Testis (tissue), 3 donors: ENCODE results near the gene DMD. TPM values are rescaled to one million over a fixed set of nuclear protein-coding genes. Genes with fewer than 3 reads are reported as not detected.

Source experiments
- DNase-seq: peaks from one replicate; pipeline ENCODE4 v3.0.0-alpha.2; 2019
- H3K27ac ChIP-seq, 2 donors: fragments of 200-600 bp; sonication (generic); one replicate each; pipeline ENCODE4 v1.5.1; 2019
- H3K27me3 ChIP-seq: fragments of 200-600 bp; sonication (generic); one replicate; pipeline ENCODE4 v1.5.1; 2019
- H3K36me3 ChIP-seq: fragments of 200-600 bp; sonication (generic); one replicate; pipeline ENCODE4 v1.5.1; 2017; ENCODE audit warnings: low read depth; ENCODE audit errors: missing control alignments
- H3K4me1 ChIP-seq: fragments of 200-600 bp; sonication (generic); one replicate; pipeline ENCODE4 v1.5.1; 2019
- H3K4me3 ChIP-seq, 2 donors: fragments of 200-600 bp; sonication (generic); one replicate each; pipeline ENCODE4 v1.5.1; 2017 to 2019
- H3K9me3 ChIP-seq: fragments of 200-600 bp; sonication (generic); one replicate; pipeline ENCODE4 v1.5.1; 2017
- POLR2A ChIP-seq: fragments of 450-650 bp; IDR thresholded peaks from one replicate; pipeline ENCODE4 v1.6.1; 2017; ENCODE audit warnings: antibody characterized with exemption, mild to moderate bottlenecking, moderate library complexity
- WGBS, 2 donors: methylation state at CpG; one replicate each; pipeline ENCODE4 v1.1.5; 2018; 5-methylcytosine and 5-hydroxymethylcytosine counted together
- intact Hi-C: fragments of 100-400 bp; cut with DNase I; formaldehyde crosslinking; loops from one replicate; pipeline ENCODE4 v1.15.1; 2023; ENCODE audit warnings: low total_unique reads
- polyA plus RNA-seq: library from polyadenylated mRNA; stranded (reverse); fragments of 350-450 nt; fragmentation: Illumina TruSeq; extraction: RNeasy Lipid Tissue Mini Kit (QIAGEN cat#74804); gene quantifications from one replicate; pipeline ENCODE4 v1.2.3, GENCODE V29; 2014; ENCODE audit warnings: low read depth, low replicate concordance; ENCODE audit not compliant: insufficient read depth
- total RNA-seq, 2 donors: library from RNA; depleted of rRNA; stranded (reverse); fragments of >200 nt; gene quantifications; one replicate each; pipeline ENCODE4 v1.2.3, GENCODE V29; 2016
- TF ChIP-seq, protein P1 (sequence below), 3 experiments: fragments of 450-650 bp in 2 of 3; fragments of 200-600 bp in 1 of 3; sonication (generic) in 1 of 3; IDR thresholded peaks; one replicate each; pipeline ENCODE4 v1.5.1; 2016 to 2019; ENCODE audit warnings: antibody characterized with exemption in 3 of 3, mild to moderate bottlenecking in 2 of 3, moderate library complexity in 1 of 3

Gene DMD
- total and polyA plus RNA-seq, 3 donors from 2014 or later: 11.3 to 34.1 (median 24.2) TPM

DNA sequence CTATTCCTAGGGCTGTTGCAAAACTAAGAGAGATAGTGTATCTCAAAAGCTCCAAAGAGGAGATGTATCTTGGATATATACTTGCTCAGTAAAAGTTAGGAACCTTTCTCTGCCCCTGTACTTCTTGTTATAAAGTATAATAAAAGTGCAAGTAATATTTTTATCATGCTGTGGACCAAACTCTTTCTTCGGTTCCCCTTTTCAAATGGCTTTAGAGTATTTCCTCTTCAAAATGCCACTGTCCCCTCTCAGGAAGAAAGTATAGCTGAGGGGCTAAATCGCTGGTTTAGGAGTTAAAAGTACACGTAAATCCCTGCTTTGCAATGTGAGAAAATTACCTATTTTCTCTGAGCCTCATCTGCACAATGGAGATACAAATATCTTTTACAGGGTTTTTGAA is 1970.4 kb downstream of the DMD start:
- intact Hi-C loops: no loop called here
- Histone ChIP-seq H3K27ac (no peak overlapping the region), H3K4me1 (no peaks in the 10 kb centered on the region), H3K27me3 (no peaks in the 10 kb centered on the region), H3K9me3 (no peaks in the 10 kb centered on the region), H3K4me3 (no peak overlapping the region), H3K36me3 (no peaks in the 10 kb centered on the region)
- 88 to 100% methylated on average over 3 of the region's 3 CpGs for WGBS, 2 donors
- TF ChIP-seq POLR2A: no peak
- TF ChIP-seq, protein P1, sequence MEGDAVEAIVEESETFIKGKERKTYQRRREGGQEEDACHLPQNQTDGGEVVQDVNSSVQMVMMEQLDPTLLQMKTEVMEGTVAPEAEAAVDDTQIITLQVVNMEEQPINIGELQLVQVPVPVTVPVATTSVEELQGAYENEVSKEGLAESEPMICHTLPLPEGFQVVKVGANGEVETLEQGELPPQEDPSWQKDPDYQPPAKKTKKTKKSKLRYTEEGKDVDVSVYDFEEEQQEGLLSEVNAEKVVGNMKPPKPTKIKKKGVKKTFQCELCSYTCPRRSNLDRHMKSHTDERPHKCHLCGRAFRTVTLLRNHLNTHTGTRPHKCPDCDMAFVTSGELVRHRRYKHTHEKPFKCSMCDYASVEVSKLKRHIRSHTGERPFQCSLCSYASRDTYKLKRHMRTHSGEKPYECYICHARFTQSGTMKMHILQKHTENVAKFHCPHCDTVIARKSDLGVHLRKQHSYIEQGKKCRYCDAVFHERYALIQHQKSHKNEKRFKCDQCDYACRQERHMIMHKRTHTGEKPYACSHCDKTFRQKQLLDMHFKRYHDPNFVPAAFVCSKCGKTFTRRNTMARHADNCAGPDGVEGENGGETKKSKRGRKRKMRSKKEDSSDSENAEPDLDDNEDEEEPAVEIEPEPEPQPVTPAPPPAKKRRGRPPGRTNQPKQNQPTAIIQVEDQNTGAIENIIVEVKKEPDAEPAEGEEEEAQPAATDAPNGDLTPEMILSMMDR (IDR thresholded peaks at IDR 0.05): no peak
- DNase-seq: no peak

DNA sequence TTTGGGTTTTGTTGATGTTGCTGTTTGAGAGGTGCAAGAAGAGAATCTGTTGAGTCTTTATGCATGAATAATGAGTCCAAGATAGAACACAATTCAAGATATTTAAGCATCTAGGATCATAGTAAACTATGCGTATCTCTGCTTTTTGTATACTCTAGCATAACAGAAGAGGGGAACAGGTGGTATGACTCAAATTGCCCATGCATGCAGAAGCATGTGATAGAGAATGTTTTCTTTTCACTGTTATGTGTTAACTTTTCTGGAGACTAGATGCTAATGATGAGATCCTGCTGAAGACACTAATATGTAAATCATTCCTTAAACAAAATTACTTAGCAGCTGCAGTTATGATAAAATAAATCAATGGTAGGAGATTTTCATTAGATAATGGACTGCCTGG is 1974.2 kb downstream of the DMD start:
- H3K9me3 ChIP-seq: no peaks in the 10 kb centered on the region
- H3K27ac ChIP-seq: no peak overlapping the region
- no peak for TF ChIP-seq POLR2A
- TF ChIP-seq, protein P1 (IDR thresholded peaks at IDR 0.05): no peak
- no peak for DNase-seq
- WGBS, 2 donors: 63% methylated on average over 1 of the region's 1 CpG
- no peaks in the 10 kb centered on the region for H3K4me1 ChIP-seq
- no peak overlapping the region for H3K4me3 ChIP-seq
- no peaks in the 10 kb centered on the region for H3K36me3 ChIP-seq
- intact Hi-C loops: no loop called here
- no peaks in the 10 kb centered on the region for H3K27me3 ChIP-seq

DNA sequence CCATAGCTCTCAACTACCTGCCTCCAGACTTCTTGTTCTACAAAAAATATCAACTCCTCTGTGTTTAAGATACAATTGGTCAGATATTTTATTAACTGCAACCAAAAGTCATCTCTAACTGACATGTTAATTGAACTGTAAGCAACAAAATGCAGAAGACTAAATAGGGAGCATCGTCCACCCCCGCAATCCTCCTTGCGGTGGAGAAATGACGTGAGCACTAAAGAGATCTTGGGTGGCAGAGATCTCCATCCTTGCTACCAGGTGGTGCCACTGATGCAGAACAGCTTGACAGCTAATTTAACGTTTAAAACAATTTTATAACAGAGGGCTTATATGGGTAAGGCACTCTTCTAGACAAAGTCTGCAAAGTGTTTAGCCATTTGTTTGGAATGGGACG is 1975.1 kb downstream of the DMD start:
- Histone ChIP-seq H3K9me3 (no peaks in the 10 kb centered on the region), H3K36me3 (no peaks in the 10 kb centered on the region), H3K4me1 (no peaks in the 10 kb centered on the region), H3K27me3 (no peaks in the 10 kb centered on the region), H3K27ac (no peak overlapping the region), H3K4me3 (no peak overlapping the region)
- TF ChIP-seq, protein P1 (IDR thresholded peaks at IDR 0.05): no peak
- TF ChIP-seq POLR2A: no peak
- WGBS, 2 donors: 68 to 86% methylated on average over 6 of the region's 6 CpGs
- no peak for DNase-seq
- intact Hi-C loops: no loop called here

DNA sequence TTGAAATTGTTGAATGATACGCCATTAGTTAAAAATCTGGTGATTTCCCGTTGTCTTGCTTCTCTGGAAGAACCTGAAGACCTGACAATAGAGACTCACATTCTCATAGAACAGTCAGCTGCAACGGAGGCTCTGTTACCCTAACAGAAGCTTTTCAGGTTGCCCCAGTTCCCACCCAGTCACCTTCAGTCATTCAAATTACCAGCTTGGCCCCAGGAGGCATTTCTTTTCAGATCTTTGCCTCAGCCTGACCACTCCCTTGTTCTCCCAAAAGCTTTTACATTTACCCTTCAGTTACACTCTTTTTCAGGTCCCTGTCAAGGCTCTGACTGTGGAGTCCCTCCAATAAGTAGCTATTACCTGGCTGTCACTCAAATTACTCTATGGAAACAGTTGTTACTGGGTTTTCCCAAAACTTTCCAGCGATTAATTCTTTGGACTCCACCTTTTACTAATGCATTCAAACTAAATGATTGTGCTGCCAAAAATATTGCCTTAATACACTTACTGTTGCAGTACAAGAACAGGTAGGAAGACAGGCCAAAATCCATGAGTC is 1977.3 kb downstream of the DMD start:
- no peaks in the 10 kb centered on the region for H3K36me3 ChIP-seq
- 88 to 92% methylated on average over 4 of the region's 4 CpGs for WGBS, 2 donors
- intact Hi-C loops: no loop called here

DNA sequence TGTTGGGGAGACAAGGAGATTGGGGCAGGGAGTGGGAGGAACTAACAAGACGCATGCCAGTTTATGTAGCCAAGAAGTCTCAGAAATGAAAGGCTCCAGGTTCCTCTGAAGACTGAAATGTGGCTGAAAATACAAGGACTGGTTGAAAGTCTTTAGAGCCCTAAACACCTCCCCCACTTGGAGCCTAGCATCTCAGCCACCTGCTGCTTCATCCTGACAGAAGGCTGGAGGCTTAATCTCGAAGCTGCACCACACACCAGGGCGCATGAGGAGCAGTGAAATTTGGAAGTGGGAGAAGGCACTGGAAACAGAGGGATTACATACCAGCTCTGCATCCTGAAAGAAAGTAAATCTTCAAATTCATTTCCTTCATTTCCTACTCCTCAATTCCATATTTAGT is 1978.8 kb downstream of the DMD start:
- Histone ChIP-seq H3K4me3 (no peak overlapping the region), H3K9me3 (no peaks in the 10 kb centered on the region), H3K27me3 (no peaks in the 10 kb centered on the region), H3K36me3 (no peaks in the 10 kb centered on the region), H3K4me1 (no peaks in the 10 kb centered on the region), H3K27ac (no peak overlapping the region)
- intact Hi-C loops: no loop called here
- no peak for DNase-seq
- WGBS, 2 donors: 50 to 57% methylated on average over 3 of the region's 3 CpGs
- no peak for TF ChIP-seq POLR2A
- TF ChIP-seq, protein P1 (IDR thresholded peaks at IDR 0.05): no peak

More for the DNA sequence above, 1977.3 kb downstream of the DMD start:
- Histone ChIP-seq H3K9me3 (no peaks in the 10 kb centered on the region), H3K4me3 (no peak overlapping the region), H3K4me1 (no peaks in the 10 kb centered on the region), H3K27me3 (no peaks in the 10 kb centered on the region), H3K27ac (no peak overlapping the region)
- no peak for TF ChIP-seq POLR2A
- TF ChIP-seq, protein P1 (IDR thresholded peaks at IDR 0.05): no peak
- DNase-seq: no peak
